Chondrocyte (in vitro differentiated cells): ENCODE data around the gene MX2. TPM values are rescaled to one million over a fixed set of nuclear protein-coding genes. Genes with fewer than 3 reads are reported as not detected.

Experiments
- DNase-seq: peaks from one replicate; pipeline ENCODE4 v3.0.0; 2021; ENCODE audit warnings: mixed read lengths, low spot score
- H3K27ac Mint-ChIP-seq: one replicate; pipeline ENCODE4 v1.8.0; 2021; ENCODE audit warnings: mild to moderate bottlenecking, moderate library complexity, mixed read lengths; ENCODE audit not compliant: unreplicated experiment
- H3K27me3 Mint-ChIP-seq: 2 replicates; pipeline ENCODE4 v1.8.0; 2021; ENCODE audit warnings: low read depth, mixed read lengths
- H3K36me3 Mint-ChIP-seq: 2 replicates; pipeline ENCODE4 v1.8.0; 2021; ENCODE audit warnings: low read depth, mixed read lengths
- H3K4me1 Mint-ChIP-seq: 2 replicates; pipeline ENCODE4 v1.8.0; 2021; ENCODE audit warnings: low read depth, mild to moderate bottlenecking, mixed read lengths
- H3K4me3 Mint-ChIP-seq: one replicate; pipeline ENCODE4 v1.8.0; 2021; ENCODE audit warnings: mild to moderate bottlenecking, moderate library complexity, mixed read lengths; ENCODE audit not compliant: unreplicated experiment
- H3K9me3 Mint-ChIP-seq: 2 replicates; pipeline ENCODE4 v1.8.0; 2021; ENCODE audit warnings: low read depth, mixed read lengths
- CTCF ChIP-seq: fragments of 200-600 bp; sonication (generic); IDR thresholded peaks from 2 replicates; pipeline ENCODE4 v1.5.0; 2021; ENCODE audit warnings: antibody characterized with exemption, mild to moderate bottlenecking, moderate library complexity
- total RNA-seq: library from RNA; stranded (reverse); gene quantifications from 3 replicates; pipeline ENCODE4 v1.2.1, GENCODE V29; 2021

MX2 gene
- total RNA-seq, 1 donor from 2014 or later = not detected

GRCh38 chr21:41381731-41382130 is 19.9 kb downstream of the MX2 start:
- H3K27me3 Mint-ChIP-seq = peaks cover 11% of the 10 kb centered on the region
- peaks cover 8% of the 10 kb centered on the region for H3K9me3 Mint-ChIP-seq
- no peak for DNase-seq
- no peak for TF ChIP-seq CTCF
- H3K36me3 Mint-ChIP-seq = peaks cover 2% of the 10 kb centered on the region
- H3K27ac Mint-ChIP-seq = no peak overlapping the region
- no peaks in the 10 kb centered on the region for H3K4me1 Mint-ChIP-seq
- no peak overlapping the region for H3K4me3 Mint-ChIP-seq

GRCh38 chr21:41387042-41387819 is 25.4 kb downstream of the MX2 start:
- Mint-ChIP-seq H3K4me1 (no peaks in the 10 kb centered on the region), H3K27ac (no peak overlapping the region), H3K9me3 (peaks cover 3% of the 10 kb centered on the region), H3K27me3 (peaks cover 16% of the 10 kb centered on the region), H3K4me3 (no peak overlapping the region), H3K36me3 (peaks cover under 1% of the 10 kb centered on the region)
- no peak for TF ChIP-seq CTCF
- DNase-seq = no peak

- Mint-ChIP-seq H3K27me3 (peaks cover 18% of the 10 kb centered on the region), H3K4me1 (no peaks in the 10 kb centered on the region), H3K27ac (no peak overlapping the region), H3K4me3 (no peak overlapping the region), H3K9me3 (peaks cover 3% of the 10 kb centered on the region), H3K36me3 (peaks cover 2% of the 10 kb centered on the region)
- TF ChIP-seq CTCF = no peak
- DNase-seq = no peak
These were observed 26.0 kb downstream of the MX2 start for GRCh38 chr21:41387824-41388223.

DNA sequence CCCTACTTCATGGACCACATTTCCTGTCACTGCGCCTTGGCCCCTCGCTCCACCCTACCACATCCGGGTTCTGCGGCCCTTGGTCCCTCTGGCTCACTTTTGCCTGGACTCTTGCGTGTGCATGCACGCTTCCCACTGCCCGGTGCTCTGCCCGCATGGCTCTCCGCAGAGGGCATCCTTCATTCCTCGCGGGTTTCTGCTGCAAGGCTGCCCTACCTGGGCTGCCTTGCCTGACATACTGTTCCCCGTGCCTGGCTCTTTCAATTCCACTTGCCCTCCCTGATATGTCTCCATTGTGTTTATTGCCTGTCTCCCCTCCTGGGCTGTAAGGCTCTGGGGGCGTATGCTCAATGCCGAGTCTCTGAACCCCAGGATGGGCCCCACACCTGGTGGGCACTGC is 26.4 kb downstream of the MX2 start:
- Mint-ChIP-seq H3K36me3 (peaks cover 2% of the 10 kb centered on the region), H3K4me3 (no peak overlapping the region), H3K27ac (no peak overlapping the region), H3K4me1 (no peaks in the 10 kb centered on the region), H3K9me3 (peaks cover 3% of the 10 kb centered on the region), H3K27me3 (peaks cover 18% of the 10 kb centered on the region)
- no peak for DNase-seq
- no peak for TF ChIP-seq CTCF

DNA sequence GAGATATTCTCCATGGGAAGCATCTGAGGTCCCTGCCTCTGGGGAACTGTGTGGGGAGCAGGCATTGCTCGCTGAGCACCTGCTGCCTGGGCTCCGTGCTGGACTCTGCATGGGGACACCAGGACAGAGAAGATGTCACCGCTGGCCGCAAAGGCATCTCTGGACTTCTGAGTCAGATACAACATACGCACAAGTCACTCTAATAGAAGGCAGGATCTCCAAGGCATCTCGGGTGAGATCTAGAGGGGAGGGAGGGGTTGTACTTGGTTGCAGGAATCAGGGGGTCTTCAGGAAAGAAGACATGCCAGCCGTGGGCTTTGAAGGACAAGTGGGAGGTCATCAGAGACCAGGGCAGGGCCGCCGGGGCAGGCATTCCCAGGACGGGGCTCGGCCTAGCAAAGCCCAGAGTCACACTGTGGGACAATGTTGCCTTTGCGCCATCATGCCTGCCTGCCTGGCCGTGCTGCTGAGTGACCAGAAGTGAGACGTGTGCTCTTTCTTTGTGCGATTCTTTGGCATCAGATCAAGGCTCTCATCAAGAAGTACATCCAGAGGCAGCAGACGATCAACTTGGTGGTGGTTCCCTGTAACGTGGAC is 28.3 kb downstream of the MX2 start:
- no peak for DNase-seq
- Mint-ChIP-seq H3K36me3 (peaks cover 2% of the 10 kb centered on the region), H3K9me3 (peaks cover 3% of the 10 kb centered on the region), H3K27me3 (peaks cover 29% of the 10 kb centered on the region), H3K4me1 (no peaks in the 10 kb centered on the region), H3K27ac (no peak overlapping the region), H3K4me3 (no peak overlapping the region)
- no peak for TF ChIP-seq CTCF
